NCI-H1436 (cell line): ENCODE measurements around the gene NPLOC4.
"Not testable (repeated sequence)": the region's sequence is repeated elsewhere in the genome, so short reads cannot be mapped to it uniquely, and the experiment has no call there.

ENCODE experiments used
- DNase-seq: peaks from one replicate; lab custom pipeline; 2025; lab: John Stamatoyannopoulos, UW

The NPLOC4 gene

DNA sequence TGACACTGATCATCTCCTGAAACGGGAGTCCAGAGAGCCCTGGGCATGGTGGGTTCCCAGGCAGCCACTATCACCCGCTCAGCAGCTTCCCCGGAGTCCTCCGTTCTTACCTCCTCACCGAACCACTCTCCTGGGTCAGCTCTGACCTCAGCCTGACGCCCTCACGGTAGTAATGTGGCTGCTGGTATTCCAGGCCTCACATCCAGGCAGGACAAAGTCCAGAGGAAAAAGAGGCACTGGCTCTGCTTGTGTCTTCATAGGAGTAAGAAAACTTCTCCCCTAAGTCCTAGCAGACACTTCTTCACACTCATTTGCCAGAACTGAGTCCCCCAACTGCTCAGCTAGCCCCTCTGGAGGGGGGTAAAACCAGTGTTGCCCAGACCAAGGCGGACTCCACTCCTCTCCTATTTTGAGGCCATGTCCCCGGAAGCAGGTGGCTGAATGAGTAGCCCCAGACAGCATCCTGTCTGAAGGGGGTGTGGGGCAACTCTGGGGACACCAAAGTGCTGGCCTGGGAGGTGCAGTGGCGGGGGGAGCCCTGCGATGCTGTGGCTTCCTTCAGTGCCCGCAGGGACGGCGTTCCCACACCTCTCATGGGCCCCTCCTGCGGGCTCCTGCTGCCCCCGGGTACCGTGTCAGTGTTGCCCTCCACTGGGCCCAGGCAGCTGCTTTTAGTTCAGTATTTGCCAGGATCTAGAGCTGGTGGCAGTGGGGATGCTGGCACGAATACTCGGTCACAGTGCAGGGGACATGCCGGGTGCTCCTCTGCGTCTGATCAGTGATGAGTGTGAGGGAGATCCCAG, 103.4 kb downstream of the NPLOC4 start:
- no peak for DNase-seq

DNA sequence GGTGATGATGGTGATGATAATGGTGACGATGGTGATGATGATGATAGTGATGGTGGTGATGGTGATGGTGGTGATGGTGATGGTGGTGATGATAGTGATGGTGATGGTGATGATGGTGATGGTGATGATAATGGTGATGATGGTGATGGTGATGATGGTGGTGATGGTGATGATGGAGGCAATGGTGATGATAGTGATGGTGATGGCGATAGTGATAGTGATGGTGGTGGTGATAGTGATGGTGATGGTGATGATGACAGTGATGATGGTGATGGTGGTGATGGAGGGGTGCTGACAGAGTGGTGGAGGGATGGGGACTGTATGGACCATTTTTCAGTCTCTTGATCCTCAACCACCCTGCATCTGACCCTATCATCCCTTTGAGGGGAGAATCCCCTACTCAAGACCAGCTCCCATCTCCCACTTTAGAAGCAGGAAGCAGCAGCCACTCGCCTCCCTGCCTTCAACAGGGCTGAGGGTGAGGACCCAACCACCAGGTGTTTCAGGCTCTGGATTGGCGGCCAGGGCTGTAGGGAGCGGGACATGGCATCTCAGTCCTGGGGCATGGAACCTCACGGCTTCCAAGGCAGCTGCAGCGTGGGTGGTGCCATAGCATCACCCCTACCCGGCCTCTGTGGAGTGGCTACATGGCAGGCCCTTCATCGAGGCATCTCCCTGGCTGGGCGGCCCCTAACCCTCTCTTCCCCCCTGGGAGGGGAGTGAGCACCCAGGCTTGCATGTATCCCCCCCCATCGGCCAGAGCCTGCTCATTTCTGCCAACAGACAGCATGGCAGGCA, 104.2 kb downstream of the NPLOC4 start:
- DNase-seq = no peak

DNA sequence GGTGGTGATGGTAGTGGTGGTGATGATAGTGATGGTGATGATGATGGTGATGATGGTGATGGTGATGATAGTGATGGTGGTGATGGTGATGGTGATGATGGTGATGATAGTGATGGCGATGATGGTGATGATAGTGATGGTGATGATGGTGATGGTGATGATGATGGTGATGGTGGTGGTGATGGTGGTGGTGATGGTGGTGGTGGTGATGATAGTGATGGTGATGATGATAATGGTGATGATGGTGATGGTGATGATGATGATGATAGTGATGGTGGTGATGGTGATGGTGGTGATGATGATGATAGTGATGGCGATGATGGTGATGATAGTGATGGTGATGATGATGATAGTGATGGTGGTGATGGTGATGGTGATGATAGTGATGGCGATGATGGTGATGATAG, 104.9 kb downstream of the NPLOC4 start:
- DNase-seq = not testable (repeated sequence)

DNA sequence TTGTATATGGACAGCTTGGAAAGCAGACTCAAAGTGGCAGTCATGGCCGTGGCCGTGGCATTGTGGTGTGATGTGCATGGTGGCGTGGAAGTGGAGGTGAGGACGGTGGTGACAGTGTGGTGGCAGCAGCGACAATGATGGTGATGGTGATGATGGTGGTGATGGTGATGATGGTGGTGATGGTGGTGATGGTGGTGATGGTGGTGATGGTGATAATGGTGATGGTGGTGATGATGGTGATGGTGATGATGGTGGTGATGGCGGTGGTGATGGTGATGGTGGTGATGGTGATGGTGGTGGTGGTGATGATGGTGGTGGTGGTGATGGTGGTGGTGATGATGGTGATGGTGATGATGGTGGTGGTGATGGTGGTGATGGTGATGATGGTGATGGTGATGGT, 105.9 kb downstream of the NPLOC4 start:
- DNase-seq = not testable (repeated sequence)

DNA sequence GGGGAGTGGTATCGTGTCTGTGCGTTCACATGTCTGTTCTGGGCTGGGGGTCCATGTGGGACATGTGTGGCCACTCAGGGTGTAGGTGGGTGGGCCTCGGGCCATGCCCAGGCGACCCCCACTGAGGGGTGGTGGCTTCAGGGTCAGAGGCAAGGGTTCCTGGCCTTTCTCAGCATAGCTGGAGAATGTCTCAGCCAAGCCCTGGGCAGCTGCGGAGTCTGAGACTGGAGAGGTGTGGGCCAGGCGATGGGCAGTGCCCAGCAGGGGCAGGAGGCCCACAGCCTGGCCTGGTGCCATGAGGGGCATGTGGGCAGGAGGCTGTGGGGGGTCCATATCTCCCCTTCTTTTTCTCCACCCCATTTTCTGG, 107.5 kb downstream of the NPLOC4 start:
- DNase-seq = no peak

DNA sequence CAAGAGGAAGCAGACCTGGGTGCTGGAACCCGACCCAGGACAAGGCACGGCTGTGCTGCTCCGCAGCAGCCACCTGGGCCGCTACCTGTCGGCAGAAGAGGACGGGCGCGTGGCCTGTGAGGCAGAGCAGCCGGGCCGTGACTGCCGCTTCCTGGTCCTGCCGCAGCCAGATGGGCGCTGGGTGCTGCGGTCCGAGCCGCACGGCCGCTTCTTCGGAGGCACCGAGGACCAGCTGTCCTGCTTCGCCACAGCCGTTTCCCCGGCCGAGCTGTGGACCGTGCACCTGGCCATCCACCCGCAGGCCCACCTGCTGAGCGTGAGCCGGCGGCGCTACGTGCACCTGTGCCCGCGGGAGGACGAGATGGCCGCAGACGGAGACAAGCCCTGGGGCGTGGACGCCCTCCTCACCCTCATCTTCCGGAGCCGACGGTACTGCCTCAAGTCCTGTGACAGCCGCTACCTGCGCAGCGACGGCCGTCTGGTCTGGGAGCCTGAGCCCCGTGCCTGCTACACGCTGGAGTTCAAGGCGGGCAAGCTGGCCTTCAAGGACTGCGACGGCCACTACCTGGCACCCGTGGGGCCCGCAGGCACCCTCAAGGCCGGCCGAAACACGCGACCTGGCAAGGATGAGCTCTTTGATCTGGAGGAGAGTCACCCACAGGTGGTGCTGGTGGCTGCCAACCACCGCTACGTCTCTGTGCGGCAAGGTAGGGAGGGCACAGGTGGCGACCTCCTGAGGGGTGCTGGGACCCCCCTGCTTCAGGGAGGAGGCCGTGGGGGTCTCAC, 108.1 kb downstream of the NPLOC4 start:
- no peak for DNase-seq

DNA sequence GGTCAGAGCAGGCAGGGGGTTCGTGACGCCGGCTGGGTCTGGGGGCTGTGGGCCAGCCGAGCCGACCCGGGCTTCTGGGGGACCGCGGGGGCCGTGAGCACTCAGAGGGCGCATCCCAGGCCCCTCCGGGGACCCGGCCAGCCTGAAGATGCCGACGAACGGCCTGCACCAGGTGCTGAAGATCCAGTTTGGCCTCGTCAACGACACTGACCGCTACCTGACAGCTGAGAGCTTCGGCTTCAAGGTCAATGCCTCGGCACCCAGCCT, 108.6 kb downstream of the NPLOC4 start:
- no peak for DNase-seq

DNA sequence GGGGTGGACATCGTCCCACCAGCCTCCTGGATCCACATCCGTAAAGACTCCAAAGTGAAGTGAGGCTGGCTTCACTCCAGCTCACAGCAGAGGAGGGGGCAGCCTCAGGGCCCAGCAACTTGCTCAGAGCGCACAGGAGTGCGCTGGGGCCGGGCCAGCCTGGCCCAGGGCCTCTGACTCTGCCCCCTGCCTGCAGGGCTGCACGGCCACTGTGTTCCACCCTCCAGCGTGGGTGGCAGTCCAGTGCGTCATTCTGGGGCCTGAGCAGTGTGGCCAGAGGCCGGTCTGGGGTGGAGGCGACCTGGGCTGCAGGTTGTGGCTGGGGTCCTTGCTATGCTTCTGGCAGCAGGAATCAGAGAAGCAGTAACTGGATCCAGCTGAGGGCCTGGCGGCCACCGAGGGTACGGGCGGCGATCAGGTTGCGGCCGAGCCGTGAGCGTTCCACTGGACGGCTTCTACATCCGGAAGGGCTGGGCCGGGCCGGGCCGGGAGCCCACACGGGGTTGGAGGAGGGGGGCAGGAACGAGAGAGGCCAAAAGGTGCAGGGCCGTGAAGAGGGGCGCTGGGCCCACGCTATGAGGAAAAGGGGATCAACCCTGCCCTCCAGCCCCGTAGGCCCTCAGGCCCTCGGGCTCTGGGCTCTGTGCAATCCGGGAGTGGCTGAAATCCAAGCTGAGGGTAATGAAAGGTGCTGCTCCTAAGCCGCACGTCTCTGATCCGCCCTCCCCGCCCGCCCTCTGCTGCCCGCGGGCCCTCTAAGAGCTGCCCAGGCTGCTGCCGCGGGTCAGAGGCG, 109.1 kb downstream of the NPLOC4 start, which contains the start of gene FSCN2:
FSCN2 (plus strand) TSS at position 787 of the 793 bp plus-strand sequence. CDS start 155 bp downstream, outside the sequence.
- no peak for DNase-seq

DNA sequence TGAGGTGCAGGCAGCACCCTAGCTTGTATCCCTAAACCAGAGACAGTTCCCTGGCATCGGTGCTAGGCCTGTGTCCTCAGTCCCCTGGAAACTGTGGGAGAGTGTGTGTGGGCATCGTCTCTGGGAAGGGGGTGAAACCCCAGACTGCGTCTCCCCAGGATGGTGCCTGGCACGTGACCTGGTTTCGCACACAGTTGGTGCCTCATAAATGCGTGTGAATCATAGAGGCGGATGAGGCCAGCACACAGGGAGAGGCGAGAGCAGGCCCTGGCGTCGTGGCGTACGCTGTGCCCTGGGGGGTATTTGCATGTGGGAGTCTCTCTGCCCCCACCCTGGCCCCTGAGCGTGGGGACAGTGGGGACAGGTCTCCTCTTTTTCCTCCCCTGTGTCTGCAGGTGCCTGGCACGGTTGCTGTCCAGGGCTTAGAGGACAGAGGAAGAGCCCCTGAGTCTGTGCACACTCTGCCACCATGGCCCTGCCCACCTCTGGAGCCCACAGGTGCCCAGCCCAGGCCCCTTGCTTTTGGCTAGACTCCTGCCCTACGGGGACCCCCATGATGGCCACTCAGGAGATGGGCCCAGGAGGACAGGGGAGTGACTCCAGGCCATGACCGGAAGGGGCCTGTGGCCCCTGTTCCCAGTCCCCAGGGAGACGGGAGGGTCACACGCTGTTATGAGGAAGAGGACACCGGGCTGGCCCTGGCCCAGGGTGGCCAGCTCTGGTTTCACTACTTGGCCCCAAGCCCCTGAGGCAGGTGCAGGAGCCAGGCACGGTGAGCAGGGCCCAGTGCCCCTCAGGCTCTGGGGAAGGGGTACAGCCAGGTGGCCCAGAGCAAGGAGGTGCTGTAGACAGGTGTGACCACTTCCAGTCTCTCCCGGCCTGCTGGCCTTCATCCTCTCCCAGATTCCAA, 110.0 kb downstream of the NPLOC4 start:
- no peak for DNase-seq

DNA sequence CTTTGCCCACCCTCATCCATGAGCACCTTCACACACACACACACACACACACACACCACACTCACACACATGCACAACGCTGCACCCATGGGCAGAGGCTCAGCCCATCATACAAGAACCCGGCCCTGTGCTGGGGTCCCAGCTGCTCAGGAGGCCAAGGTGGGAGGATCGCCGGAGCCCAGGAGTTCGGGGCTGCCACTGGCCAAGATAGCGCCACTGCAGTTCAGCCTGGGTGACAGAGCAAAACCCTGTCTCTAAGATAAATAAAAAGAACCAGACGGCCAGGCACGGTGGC, 112.1 kb downstream of the NPLOC4 start:
- DNase-seq = no peak

DNA sequence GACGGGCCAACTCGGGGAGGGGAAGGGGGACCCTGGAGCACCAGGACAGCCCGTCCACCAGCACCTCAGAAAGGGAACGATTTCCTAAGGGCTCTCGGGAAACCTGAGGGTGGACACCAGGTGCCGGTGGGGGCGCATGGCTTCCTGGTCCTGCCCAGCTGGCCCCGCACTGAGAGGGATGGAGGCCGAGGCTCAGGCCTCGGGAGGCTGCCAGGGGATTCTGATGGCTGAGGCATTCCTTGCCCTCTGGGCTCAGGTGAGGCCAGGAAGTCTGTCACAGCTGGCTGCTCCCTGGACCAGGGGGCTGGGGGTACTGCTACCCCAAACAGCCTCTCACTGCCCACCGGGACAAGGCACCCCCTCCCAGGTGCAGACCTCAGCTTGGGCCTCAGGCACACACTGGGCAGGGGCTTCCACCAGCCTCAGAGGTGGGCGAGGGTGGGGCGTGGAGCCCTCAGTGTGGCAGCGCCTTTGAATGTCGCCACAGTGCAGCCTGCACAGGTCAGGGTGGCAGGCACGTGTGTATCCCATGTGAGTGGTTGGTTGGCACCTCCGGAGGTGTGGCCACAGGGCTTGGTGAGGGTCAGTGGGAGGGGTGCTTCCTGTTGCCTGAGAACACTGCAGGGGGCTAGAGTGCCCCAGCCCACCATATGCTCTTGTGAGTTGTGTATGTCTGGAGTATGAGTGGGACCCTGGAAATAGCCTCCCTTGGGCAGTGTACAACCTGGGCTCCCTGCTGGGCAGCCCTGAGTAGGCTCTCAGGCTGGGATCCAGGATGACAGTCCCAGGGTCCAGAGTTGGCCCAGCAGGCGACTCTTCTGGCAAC, 112.7 kb downstream of the NPLOC4 start:
- DNase-seq = no peak

DNA sequence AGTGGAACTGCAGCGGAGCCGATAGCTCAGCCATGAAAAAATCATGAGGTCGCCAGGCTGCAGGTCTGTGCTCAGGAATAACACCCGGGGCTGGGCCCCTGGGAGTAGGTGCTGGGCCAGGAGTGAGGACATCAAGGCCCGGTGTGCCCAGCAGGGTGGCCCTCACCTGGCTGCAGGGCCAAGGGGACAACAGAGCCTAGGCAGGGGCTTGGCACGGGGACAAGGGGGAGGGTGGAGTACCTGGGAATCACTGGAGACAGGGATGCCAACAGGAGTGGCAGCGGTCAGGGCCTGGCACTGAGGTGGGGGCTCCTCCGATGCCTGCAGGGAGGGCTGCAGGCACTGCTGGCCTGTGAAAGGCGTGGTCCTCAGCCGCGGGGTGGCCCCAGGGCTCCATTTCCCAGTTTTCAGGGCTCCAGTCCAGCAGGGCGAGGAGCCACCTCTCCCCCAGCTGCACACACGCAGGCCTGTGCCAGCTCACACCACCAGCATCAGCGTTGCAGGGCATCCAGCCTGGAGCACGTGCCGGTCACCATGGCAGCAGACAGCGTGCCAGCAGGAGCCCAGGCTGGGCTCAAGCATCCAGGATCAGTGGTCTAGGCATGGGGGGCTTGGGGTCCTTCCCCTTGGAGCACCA, 113.4 kb downstream of the NPLOC4 start:
- no peak for DNase-seq

DNA sequence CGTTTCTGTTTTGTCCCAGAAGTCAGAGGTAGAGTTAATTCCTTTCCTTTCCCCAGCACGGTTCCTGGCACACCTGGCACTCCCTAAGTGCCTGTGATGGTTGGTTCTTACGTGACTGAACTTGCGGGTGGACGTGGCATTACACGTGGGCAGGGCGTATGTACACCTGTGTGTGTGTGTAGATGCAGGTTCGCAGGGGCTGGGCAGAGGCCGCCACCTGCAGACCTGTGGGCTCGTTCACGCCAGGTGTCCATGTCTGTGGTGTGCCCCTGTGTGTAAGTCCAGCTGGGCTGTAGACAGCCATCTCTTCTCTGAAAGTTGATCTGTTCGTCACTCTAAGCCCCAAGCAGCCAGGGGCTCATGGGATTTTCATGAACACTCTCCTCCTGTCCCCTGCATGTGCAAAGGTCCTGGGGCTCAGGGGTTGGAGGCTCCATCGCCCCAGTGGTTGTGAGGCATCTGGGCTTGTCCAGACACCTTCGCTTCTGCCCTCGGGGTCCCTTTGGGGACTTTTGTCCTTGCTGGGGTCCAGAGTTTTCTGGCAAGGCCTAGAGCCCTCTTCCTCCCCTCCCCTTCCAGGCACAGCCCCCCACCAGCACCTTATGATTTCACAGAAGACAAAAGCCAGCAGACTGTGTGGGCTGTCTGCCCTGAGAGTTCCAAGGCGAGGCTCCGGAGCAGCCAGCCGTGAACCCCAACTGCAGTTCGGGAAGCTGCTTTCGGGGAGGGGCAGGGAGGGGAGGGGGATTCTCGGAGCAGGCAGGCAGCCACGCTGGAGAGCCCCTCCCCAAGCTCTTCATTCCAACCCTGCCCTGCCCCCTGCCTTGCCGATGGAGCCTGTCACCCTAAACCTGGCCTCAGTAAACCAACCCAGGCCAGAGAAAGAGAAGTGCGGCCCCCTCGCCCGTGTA, 114.2 kb downstream of the NPLOC4 start:
- DNase-seq = no peak

DNA sequence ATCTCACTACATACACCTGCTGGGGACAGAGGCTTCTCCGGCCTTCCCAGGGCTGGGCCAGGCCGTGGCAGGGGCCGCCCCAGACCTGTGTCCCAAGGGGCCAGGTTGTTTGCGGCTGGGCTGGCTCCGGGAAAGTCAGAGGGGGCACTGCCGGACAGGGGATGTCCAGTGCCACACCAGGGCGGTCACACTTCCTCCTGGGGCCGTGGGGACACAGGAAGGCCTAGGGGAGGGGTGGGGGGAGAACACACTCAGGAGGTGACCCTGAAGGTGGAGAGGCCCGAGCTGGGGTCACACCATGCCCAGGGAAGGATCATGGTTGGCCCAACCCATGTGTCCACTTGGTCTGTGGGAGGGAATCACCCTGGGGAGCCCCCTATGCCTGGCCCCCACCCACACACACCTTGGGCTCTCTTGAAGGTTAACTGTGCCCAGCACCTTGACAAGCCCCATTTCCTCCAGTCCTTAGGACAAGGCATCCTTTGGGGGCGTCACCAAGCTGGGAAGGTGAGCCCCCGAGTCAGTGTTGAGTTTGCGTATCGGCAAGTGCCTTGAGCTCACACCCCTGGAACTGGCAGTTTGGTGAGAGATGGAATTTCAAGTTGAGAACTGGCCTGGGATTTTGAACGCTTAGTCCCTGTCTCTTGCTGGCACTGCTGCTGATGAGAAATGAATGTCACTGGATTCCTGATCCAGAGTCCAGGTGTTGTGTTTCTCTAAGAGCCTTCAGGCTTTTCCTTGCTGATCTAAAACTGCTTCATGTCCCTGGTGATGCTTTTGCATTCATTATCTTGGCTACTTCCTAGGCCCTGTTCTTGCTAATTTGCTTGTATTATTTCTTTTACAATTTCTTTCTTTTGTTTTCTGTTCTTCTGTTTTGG, 116.7 kb downstream of the NPLOC4 start:
- no peak for DNase-seq

DNA sequence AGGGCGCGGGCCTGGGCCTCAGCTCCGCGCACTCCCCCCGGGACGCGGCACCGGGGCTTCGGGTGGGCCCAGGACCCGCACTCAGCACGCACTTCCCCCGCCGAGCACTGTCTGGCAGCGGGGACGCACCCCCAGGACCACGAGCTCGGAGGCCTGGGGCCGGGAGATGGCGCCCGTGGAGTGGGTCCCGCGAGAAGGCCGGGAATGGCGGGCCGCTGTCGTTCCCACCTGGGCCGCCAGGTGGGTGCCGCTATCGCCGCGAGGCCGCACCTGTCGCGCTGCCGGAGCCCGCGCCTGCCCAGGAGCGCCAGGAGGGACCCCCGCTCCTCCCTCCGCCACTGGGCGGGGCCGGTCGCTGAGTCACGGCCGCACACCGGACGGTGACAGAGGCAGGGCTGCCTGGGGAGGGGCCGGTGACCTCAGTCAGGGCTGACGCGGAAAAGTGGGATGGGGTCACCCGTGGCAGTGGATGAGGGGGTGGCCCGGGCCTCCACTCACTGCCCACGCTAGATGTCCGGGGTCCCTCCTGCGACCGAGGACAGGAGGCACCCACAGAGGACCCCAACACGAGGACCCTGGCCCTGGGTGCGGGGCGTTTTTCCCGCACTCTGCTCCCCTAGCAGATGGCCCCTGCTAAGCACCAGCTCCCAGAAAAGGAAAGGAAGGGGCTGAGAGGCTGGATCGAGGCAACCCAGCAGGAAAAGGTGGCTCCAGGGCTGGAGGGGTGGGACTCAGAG, 117.5 kb downstream of the NPLOC4 start:
- peak; percentile 79 for DNase-seq

DNA sequence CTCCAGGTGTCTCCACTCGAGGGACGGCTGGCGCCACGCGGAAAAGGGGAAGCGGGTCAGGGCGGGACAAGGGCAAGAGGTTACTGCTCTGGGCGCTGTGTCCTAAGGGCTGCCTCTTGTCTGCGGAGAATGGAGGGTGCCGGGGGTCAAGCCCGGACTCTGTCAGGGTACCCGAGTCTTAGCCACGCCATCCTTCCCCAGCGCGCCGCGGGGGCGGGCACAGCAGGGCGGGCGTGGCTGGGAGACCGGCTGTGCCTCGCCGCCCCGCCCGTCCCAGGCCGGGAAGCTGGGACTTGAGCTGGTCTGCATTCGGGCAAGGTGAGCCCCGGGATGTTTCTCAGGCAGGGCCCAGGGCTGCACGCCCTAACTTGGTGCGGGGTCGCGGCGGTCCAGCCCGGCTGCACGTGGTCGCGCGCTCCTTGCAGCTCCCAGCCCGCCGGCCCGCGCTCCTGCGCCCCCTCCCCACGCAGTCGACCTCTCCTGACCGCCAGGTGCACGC, 118.1 kb downstream of the NPLOC4 start:
- no peak for DNase-seq
